ENCODE results near the gene PRUNE2. TPM values are rescaled to one million over a fixed set of nuclear protein-coding genes. Genes with fewer than 3 reads are reported as not detected.

Gene PRUNE2
- polyA plus RNA-seq, 3 donors, result 0.72 to 1.8 (median 1.5) TPM

DNA sequence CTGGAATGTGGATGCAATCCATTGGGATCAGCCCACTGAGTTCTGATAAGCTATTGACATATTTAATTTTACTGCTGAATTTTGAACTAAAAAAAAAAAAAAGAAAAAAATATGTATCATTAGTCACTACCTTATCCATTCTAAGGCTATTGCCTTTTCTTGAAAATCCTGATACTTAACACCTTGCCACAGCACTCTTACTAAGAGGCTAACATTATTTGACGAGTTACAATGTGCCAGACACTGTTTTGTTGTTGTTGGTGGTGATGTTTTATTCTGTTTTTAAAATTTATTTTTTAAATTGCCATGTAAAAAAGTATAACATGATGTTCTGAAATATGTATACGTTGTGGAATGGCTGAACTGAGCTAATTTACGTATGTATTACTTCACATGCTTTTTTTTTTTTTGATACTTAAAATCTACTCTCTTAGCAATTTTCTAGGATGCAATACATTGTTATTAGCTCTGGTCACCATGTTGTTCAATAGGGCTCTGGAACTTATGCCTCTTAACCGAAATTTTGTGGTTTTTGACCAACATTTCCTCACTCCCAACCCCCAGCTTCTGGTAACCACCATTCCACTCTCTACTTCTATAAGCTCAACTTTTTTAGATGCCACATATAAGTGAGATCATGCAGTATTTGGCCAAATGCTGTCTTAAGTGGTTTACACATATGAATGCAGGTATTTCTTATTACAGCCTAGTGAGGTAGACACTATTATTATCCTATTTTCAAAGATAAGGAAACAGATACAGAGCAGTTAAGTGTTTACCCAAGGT is 276.5 kb downstream of the PRUNE2 start:
- no peaks in the 10 kb centered on the region for H3K79me2 ChIP-seq (ENCODE audit: insufficient read depth, low read length)
- Mint-ChIP-seq H3K36me3 (peaks cover 9 to 11% of the 10 kb centered on the region in 2 donors), H3K9me3 (no peaks in the 10 kb centered on the region), H3K27me3 (ENCODE audit: low read depth in 3 of 3) (no peaks in the 10 kb centered on the region), H3K4me3 (no peak overlapping the region), H3K27ac (peak overlapping the region in 2 of 7 donors; percentile 27 to 76), H3K4me1 (peaks cover 62% of the 10 kb centered on the region)
- intact Hi-C loops (cut with micrococcal nuclease), result no loop called here
- DNase-seq, result no peak
- peak overlapping the region; percentile 30 for H2AFZ ChIP-seq (ENCODE audit: insufficient read depth, low read depth, low read length, poor library complexity, severe bottlenecking)
- no peak overlapping the region for H3K4me2 ChIP-seq (replicated peaks; ENCODE audit: extremely low read depth, low read length, poor library complexity, severe bottlenecking)
- no peaks in the 10 kb centered on the region for H3K9me3 ChIP-seq (replicated peaks in 1 of 2; ENCODE audit: control insufficient read depth in 1 of 2, insufficient read depth in 1 of 2, low read length in 2 of 2)
- H3K9ac ChIP-seq (ENCODE audit: insufficient read depth, low read length, poor library complexity, severe bottlenecking), result no peak overlapping the region
- H3K36me3 ChIP-seq (replicated peaks in 1 of 2; ENCODE audit: control insufficient read depth in 1 of 2, insufficient read depth in 2 of 2, low read length in 2 of 2), result no peaks in the 10 kb centered on the region
- H3K4me1 ChIP-seq (ENCODE audit: control insufficient read depth in 1 of 2, insufficient read depth in 2 of 2, low read length in 2 of 2), result peaks cover 26 to 31% of the 10 kb centered on the region in 2 donors
- H3K27ac ChIP-seq (ENCODE audit: low read depth in 1 of 2, low read length in 2 of 2), result no peak overlapping the region
- H3K27me3 ChIP-seq (ENCODE audit: control insufficient read depth in 2 of 2, insufficient read depth in 2 of 2, low read length in 2 of 2), result no peaks in the 10 kb centered on the region
- H3K4me3 ChIP-seq (replicated peaks in 1 of 3; ENCODE audit: low read depth in 2 of 3, low read length in 3 of 3), result no peak overlapping the region
- H4K20me1 ChIP-seq (ENCODE audit: insufficient read depth, low read length), result no peaks in the 10 kb centered on the region
- TF ChIP-seq, protein P1, sequence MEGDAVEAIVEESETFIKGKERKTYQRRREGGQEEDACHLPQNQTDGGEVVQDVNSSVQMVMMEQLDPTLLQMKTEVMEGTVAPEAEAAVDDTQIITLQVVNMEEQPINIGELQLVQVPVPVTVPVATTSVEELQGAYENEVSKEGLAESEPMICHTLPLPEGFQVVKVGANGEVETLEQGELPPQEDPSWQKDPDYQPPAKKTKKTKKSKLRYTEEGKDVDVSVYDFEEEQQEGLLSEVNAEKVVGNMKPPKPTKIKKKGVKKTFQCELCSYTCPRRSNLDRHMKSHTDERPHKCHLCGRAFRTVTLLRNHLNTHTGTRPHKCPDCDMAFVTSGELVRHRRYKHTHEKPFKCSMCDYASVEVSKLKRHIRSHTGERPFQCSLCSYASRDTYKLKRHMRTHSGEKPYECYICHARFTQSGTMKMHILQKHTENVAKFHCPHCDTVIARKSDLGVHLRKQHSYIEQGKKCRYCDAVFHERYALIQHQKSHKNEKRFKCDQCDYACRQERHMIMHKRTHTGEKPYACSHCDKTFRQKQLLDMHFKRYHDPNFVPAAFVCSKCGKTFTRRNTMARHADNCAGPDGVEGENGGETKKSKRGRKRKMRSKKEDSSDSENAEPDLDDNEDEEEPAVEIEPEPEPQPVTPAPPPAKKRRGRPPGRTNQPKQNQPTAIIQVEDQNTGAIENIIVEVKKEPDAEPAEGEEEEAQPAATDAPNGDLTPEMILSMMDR (IDR thresholded peaks at IDR 0.05), result no peak
- WGBS (ENCODE audit: insufficient coverage), result no CpG with 5 or more reads among the region's 4 CpGs

DNA sequence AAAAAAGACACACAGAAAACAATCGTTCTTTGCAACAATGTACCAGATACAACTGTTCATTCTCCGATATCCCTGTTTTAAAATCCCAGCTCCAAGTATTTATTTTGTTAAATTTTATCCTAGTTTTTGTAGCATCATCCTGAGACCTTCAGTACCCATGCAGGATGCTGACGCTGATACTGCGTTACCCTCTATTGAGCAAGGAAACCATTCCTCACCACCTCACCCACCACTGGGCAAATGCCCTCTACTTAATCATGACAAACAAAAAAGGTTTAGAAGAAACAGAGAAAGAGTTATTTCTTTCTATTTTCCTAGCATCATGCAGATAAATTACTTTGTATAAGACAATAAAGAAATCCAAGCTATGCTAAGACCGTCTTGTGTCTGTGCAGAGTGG is 277.8 kb downstream of the PRUNE2 start:
- H3K36me3 Mint-ChIP-seq, result peaks cover 9 to 11% of the 10 kb centered on the region in 2 donors
- Histone ChIP-seq H3K4me3 (replicated peaks in 1 of 3; ENCODE audit: low read depth in 2 of 3, low read length in 3 of 3) (no peak overlapping the region), H3K27me3 (ENCODE audit: control insufficient read depth in 2 of 2, insufficient read depth in 2 of 2, low read length in 2 of 2) (no peaks in the 10 kb centered on the region), H3K79me2 (ENCODE audit: insufficient read depth, low read length) (no peaks in the 10 kb centered on the region), H4K20me1 (ENCODE audit: insufficient read depth, low read length) (no peaks in the 10 kb centered on the region), H3K4me2 (replicated peaks; ENCODE audit: extremely low read depth, low read length, poor library complexity, severe bottlenecking) (no peak overlapping the region), H3K9me3 (replicated peaks in 1 of 2; ENCODE audit: control insufficient read depth in 1 of 2, insufficient read depth in 1 of 2, low read length in 2 of 2) (no peaks in the 10 kb centered on the region), H3K9ac (ENCODE audit: insufficient read depth, low read length, poor library complexity, severe bottlenecking) (no peak overlapping the region), H2AFZ (ENCODE audit: insufficient read depth, low read depth, low read length, poor library complexity, severe bottlenecking) (no peak overlapping the region), H3K27ac (ENCODE audit: low read depth in 1 of 2, low read length in 2 of 2) (no peak overlapping the region), H3K36me3 (replicated peaks in 1 of 2; ENCODE audit: control insufficient read depth in 1 of 2, insufficient read depth in 2 of 2, low read length in 2 of 2) (no peaks in the 10 kb centered on the region), H3K4me1 (ENCODE audit: control insufficient read depth in 1 of 2, insufficient read depth in 2 of 2, low read length in 2 of 2) (peaks cover 29 to 35% of the 10 kb centered on the region in 2 donors)
- WGBS (ENCODE audit: insufficient coverage), result 31% methylated on average over 2 of the region's 5 CpGs
- H3K27me3 Mint-ChIP-seq (ENCODE audit: low read depth in 3 of 3), result no peaks in the 10 kb centered on the region
- H3K27ac Mint-ChIP-seq, result peak overlapping the region in 1 of 7 donors; percentile 17
- intact Hi-C loops (cut with micrococcal nuclease), result no loop called here
- H3K9me3 Mint-ChIP-seq, result no peaks in the 10 kb centered on the region
- no peak overlapping the region for H3K4me3 Mint-ChIP-seq
- TF ChIP-seq, protein P1 (IDR thresholded peaks at IDR 0.05), result no peak
- no peak for DNase-seq
- H3K4me1 Mint-ChIP-seq, result peaks cover 69% of the 10 kb centered on the region

Measured in CD14-positive monocyte (primary cell).